Measurements from ENCODE around the gene SPATA17. TPM values are rescaled to one million over a fixed set of nuclear protein-coding genes. Genes with fewer than 3 reads are reported as not detected.

SPATA17 gene
- total and polyA plus RNA-seq, 2 experiments from 2014 or later: 1.2 to 3.5 TPM

DNA sequence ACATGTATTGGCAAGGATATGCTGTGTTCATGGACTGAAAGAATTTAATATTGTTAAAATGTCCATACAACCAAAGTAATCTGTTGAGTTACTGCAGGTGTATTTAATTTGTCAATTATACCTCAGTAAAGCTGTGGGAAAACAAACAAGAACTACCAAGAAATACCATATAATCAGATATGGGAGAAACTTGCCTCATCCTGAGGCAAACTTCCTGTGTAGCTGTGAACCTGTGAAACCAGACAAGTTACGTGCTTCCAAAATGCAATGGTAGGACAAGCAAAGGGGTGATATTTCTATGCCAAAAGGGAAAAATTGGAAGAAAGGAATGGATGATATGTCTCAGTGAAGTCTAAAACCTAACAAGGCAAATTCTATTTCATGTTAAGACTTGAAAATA lies 174.6 kb downstream of the SPATA17 start (continued):
- TF ChIP-seq, protein P1, sequence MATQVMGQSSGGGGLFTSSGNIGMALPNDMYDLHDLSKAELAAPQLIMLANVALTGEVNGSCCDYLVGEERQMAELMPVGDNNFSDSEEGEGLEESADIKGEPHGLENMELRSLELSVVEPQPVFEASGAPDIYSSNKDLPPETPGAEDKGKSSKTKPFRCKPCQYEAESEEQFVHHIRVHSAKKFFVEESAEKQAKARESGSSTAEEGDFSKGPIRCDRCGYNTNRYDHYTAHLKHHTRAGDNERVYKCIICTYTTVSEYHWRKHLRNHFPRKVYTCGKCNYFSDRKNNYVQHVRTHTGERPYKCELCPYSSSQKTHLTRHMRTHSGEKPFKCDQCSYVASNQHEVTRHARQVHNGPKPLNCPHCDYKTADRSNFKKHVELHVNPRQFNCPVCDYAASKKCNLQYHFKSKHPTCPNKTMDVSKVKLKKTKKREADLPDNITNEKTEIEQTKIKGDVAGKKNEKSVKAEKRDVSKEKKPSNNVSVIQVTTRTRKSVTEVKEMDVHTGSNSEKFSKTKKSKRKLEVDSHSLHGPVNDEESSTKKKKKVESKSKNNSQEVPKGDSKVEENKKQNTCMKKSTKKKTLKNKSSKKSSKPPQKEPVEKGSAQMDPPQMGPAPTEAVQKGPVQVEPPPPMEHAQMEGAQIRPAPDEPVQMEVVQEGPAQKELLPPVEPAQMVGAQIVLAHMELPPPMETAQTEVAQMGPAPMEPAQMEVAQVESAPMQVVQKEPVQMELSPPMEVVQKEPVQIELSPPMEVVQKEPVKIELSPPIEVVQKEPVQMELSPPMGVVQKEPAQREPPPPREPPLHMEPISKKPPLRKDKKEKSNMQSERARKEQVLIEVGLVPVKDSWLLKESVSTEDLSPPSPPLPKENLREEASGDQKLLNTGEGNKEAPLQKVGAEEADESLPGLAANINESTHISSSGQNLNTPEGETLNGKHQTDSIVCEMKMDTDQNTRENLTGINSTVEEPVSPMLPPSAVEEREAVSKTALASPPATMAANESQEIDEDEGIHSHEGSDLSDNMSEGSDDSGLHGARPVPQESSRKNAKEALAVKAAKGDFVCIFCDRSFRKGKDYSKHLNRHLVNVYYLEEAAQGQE (IDR thresholded peaks at IDR 0.05; ENCODE audit: unreplicated experiment): no peak
- no peak for TF ChIP-seq EZH2phosphoT487 (IDR thresholded peaks at IDR 0.05; ENCODE audit: unreplicated experiment)
- no peak for TF ChIP-seq POLR2AphosphoS5 (IDR thresholded peaks at IDR 0.05; ENCODE audit: low read depth)
- no peak for TF ChIP-seq CREB1 (CRISPR knock-in tag; IDR thresholded peaks at IDR 0.05; ENCODE audit: low read depth)
- TF ChIP-seq JUNB (IDR thresholded peaks at IDR 0.05; ENCODE audit: unreplicated experiment): no peak
- TF ChIP-seq ZNF114 (CRISPR knock-in tag; IDR thresholded peaks at IDR 0.05): no peak
- TF ChIP-seq STAT1 (IDR thresholded peaks at IDR 0.05; ENCODE audit: unreplicated experiment): no peak
- TF ChIP-seq NANOG (IDR thresholded peaks at IDR 0.05; ENCODE audit: borderline replicate concordance): no peak

DNA sequence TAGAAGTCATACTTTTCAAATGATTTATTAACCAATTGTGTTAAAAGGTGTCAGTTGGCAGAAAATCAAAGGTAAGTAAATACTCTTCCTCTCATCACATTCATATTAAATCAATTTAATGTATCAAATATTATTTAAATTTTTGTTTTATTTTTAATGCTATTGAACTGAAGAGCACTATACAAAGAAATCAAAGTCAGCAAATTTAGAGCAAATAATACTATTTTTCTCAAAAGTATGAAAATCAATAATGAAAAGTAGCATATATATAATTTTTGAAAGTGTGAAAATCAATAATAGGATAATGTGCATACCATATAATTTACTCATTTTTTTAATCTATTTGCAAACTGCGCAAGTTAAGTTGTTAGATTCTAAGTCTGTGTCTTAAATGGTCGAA lies 181.0 kb downstream of the SPATA17 start:
- H3K4me3 ChIP-seq: no peak overlapping the region
- no peaks in the 10 kb centered on the region for H4K20me1 ChIP-seq (replicated peaks; ENCODE audit: insufficient read depth)
- H3K79me2 ChIP-seq (replicated peaks; ENCODE audit: insufficient read depth): no peaks in the 10 kb centered on the region
- no peaks in the 10 kb centered on the region for H3K4me1 ChIP-seq (ENCODE audit: insufficient read depth)
- DNase-seq (ENCODE audit: low spot score): no peak
- Mint-ChIP-seq H3K4me3 (no peak overlapping the region), H3K36me3 (ENCODE audit: low read depth) (no peaks in the 10 kb centered on the region), H3K27ac (no peak overlapping the region), H3K4me1 (no peaks in the 10 kb centered on the region), H3K9me3 (0 out of 3 replicates have a peak, but pooled peaks cover 1% of the 10 kb centered on the region), H3K27me3 (ENCODE audit: insufficient read depth, low read depth, poor library complexity) (peaks cover 2% of the 10 kb centered on the region)
- no peak overlapping the region for H2AFZ ChIP-seq
- no peaks in the 10 kb centered on the region for H3K27me3 ChIP-seq (ENCODE audit: insufficient read depth)
- H3K27ac ChIP-seq (ENCODE audit: low read depth): no peak overlapping the region
- no peak for ATAC-seq
- no peaks in the 10 kb centered on the region for H3F3A ChIP-seq (replicated peaks; ENCODE audit: low read depth)
- no peaks in the 10 kb centered on the region for H3K36me3 ChIP-seq (ENCODE audit: insufficient read depth)
- 0 out of 2 replicates have a peak, but pooled peaks cover 3% of the 10 kb centered on the region for H3K9me2 ChIP-seq (ENCODE audit: insufficient read depth)
- no peak overlapping the region for H3K4me2 ChIP-seq
- TF ChIP-seq NANOG (IDR thresholded peaks at IDR 0.05; ENCODE audit: borderline replicate concordance): no peak
- no peak for TF ChIP-seq JUNB (IDR thresholded peaks at IDR 0.05; ENCODE audit: unreplicated experiment)
- TF ChIP-seq, protein P1 (IDR thresholded peaks at IDR 0.05; ENCODE audit: unreplicated experiment): no peak
- TF ChIP-seq, protein P2, sequence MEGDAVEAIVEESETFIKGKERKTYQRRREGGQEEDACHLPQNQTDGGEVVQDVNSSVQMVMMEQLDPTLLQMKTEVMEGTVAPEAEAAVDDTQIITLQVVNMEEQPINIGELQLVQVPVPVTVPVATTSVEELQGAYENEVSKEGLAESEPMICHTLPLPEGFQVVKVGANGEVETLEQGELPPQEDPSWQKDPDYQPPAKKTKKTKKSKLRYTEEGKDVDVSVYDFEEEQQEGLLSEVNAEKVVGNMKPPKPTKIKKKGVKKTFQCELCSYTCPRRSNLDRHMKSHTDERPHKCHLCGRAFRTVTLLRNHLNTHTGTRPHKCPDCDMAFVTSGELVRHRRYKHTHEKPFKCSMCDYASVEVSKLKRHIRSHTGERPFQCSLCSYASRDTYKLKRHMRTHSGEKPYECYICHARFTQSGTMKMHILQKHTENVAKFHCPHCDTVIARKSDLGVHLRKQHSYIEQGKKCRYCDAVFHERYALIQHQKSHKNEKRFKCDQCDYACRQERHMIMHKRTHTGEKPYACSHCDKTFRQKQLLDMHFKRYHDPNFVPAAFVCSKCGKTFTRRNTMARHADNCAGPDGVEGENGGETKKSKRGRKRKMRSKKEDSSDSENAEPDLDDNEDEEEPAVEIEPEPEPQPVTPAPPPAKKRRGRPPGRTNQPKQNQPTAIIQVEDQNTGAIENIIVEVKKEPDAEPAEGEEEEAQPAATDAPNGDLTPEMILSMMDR (conservative IDR thresholded peaks at IDR 0.05; ENCODE audit: low read depth in 2 of 2): no peak
- TF ChIP-seq, protein P3, sequence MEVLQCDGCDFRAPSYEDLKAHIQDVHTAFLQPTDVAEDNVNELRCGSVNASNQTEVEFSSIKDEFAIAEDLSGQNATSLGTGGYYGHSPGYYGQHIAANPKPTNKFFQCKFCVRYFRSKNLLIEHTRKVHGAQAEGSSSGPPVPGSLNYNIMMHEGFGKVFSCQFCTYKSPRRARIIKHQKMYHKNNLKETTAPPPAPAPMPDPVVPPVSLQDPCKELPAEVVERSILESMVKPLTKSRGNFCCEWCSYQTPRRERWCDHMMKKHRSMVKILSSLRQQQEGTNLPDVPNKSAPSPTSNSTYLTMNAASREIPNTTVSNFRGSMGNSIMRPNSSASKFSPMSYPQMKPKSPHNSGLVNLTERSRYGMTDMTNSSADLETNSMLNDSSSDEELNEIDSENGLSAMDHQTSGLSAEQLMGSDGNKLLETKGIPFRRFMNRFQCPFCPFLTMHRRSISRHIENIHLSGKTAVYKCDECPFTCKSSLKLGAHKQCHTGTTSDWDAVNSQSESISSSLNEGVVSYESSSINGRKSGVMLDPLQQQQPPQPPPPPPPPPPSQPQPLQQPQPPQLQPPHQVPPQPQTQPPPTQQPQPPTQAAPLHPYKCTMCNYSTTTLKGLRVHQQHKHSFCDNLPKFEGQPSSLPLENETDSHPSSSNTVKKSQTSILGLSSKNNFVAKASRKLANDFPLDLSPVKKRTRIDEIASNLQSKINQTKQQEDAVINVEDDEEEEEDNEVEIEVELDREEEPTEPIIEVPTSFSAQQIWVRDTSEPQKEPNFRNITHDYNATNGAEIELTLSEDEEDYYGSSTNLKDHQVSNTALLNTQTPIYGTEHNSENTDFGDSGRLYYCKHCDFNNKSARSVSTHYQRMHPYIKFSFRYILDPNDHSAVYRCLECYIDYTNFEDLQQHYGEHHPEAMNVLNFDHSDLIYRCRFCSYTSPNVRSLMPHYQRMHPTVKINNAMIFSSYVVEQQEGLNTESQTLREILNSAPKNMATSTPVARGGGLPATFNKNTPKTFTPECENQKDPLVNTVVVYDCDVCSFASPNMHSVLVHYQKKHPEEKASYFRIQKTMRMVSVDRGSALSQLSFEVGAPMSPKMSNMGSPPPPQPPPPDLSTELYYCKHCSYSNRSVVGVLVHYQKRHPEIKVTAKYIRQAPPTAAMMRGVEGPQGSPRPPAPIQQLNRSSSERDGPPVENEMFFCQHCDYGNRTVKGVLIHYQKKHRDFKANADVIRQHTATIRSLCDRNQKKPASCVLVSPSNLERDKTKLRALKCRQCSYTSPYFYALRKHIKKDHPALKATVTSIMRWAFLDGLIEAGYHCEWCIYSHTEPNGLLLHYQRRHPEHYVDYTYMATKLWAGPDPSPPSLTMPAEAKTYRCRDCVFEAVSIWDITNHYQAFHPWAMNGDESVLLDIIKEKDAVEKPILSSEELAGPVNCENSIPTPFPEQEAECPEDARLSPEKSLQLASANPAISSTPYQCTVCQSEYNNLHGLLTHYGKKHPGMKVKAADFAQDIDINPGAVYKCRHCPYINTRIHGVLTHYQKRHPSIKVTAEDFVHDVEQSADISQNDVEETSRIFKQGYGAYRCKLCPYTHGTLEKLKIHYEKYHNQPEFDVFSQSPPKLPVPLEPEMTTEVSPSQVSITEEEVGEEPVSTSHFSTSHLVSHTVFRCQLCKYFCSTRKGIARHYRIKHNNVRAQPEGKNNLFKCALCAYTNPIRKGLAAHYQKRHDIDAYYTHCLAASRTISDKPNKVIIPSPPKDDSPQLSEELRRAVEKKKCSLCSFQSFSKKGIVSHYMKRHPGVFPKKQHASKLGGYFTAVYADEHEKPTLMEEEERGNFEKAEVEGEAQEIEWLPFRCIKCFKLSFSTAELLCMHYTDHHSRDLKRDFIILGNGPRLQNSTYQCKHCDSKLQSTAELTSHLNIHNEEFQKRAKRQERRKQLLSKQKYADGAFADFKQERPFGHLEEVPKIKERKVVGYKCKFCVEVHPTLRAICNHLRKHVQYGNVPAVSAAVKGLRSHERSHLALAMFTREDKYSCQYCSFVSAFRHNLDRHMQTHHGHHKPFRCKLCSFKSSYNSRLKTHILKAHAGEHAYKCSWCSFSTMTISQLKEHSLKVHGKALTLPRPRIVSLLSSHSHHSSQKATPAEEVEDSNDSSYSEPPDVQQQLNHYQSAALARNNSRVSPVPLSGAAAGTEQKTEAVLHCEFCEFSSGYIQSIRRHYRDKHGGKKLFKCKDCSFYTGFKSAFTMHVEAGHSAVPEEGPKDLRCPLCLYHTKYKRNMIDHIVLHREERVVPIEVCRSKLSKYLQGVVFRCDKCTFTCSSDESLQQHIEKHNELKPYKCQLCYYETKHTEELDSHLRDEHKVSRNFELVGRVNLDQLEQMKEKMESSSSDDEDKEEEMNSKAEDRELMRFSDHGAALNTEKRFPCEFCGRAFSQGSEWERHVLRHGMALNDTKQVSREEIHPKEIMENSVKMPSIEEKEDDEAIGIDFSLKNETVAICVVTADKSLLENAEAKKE (CRISPR knock-in tag; IDR thresholded peaks at IDR 0.05): no peak
